ENCODE results near the gene BUD13. TPM values are rescaled to one million over a fixed set of nuclear protein-coding genes. Genes with fewer than 3 reads are reported as not detected.
A peak's percentile ranks its signal among the peaks of the same experiment; 100 is the strongest.
"Not testable (repeated sequence)": the region's sequence is repeated elsewhere in the genome, so short reads cannot be mapped to it uniquely, and the experiment has no call there.

BUD13 gene
- total RNA-seq, 1 experiment from 2014 or later = 26.3 TPM

- DNase-seq (ENCODE audit: low spot score) = no peak
These were observed 10.7 kb downstream of the BUD13 start for GRCh38 chr11:116762132-116762531.

GRCh38 chr11:116756044-116756443 lies 16.7 kb downstream of the BUD13 start:
- not testable (repeated sequence) for DNase-seq (ENCODE audit: low spot score)

GRCh38 chr11:116750070-116750718 lies 22.6 kb downstream of the BUD13 start:
- no peak for DNase-seq (ENCODE audit: low spot score)

- no peak for DNase-seq (ENCODE audit: low spot score)
These were observed 30.7 kb downstream of the BUD13 start for GRCh38 chr11:116742104-116742503.

GRCh38 chr11:116740741-116741140 lies 32.0 kb downstream of the BUD13 start:
- no peak for DNase-seq (ENCODE audit: low spot score)

- no peak for DNase-seq (ENCODE audit: low spot score)
These were observed 33.8 kb downstream of the BUD13 start for GRCh38 chr11:116738975-116739374.

- no peak for DNase-seq (ENCODE audit: low spot score)
These were observed 36.0 kb downstream of the BUD13 start for GRCh38 chr11:116736763-116737162.

- DNase-seq (ENCODE audit: low spot score) = no peak
These were observed 38.7 kb downstream of the BUD13 start for GRCh38 chr11:116733969-116734508.

GRCh38 chr11:116733043-116733755 lies 39.6 kb downstream of the BUD13 start:
- DNase-seq (ENCODE audit: low spot score) = no peak

GRCh38 chr11:116732271-116733042 lies 40.3 kb downstream of the BUD13 start:
- peak; percentile 61 for DNase-seq (ENCODE audit: low spot score)

- DNase-seq (ENCODE audit: low spot score) = no peak
These were observed 41.0 kb downstream of the BUD13 start for GRCh38 chr11:116731821-116732220.

- DNase-seq (ENCODE audit: low spot score) = no peak
These were observed 41.6 kb downstream of the BUD13 start for GRCh38 chr11:116731097-116731761.

- no peak for DNase-seq (ENCODE audit: low spot score)
These were observed 42.2 kb downstream of the BUD13 start for GRCh38 chr11:116730601-116731000.

GRCh38 chr11:116730241-116730561 lies 42.6 kb downstream of the BUD13 start:
- DNase-seq (ENCODE audit: low spot score) = no peak

- DNase-seq (ENCODE audit: low spot score) = no peak
These were observed 43.1 kb downstream of the BUD13 start for GRCh38 chr11:116729501-116730240.

- no peak for DNase-seq (ENCODE audit: low spot score)
These were observed 44.8 kb downstream of the BUD13 start for GRCh38 chr11:116727990-116728389.

GRCh38 chr11:116725434-116726221 lies 47.2 kb downstream of the BUD13 start:
- no peak for DNase-seq (ENCODE audit: low spot score)

GRCh38 chr11:116724813-116725212 lies 48.0 kb downstream of the BUD13 start:
- no peak for DNase-seq (ENCODE audit: low spot score)

GRCh38 chr11:116723511-116723910 lies 49.3 kb downstream of the BUD13 start:
- DNase-seq (ENCODE audit: low spot score) = no peak

GRCh38 chr11:116721988-116722387 lies 50.8 kb downstream of the BUD13 start:
- no peak for DNase-seq (ENCODE audit: low spot score)
